Endothelial cell of umbilical vein (primary cell): ENCODE measurements around the gene AKAP8. TPM values are rescaled to one million over a fixed set of nuclear protein-coding genes. Genes with fewer than 3 reads are reported as not detected.
"Not testable (repeated sequence)": the region's sequence is repeated elsewhere in the genome, so short reads cannot be mapped to it uniquely, and the experiment has no call there.

Experiments
- BruUV-seq: library from RNA; stranded (reverse); fragments of 400-500 nt; replicated peaks from 2 replicates; lab custom pipeline; 2021; lab: Mats Ljungman, UMichigan
- CTCF ChIA-PET: fragments of 300-600, 350-600 bp; sonication (Branson Sonifier 250); formaldehyde crosslinking; loops from one replicate; lab custom pipeline; 2021; ENCODE audit warnings: antibody characterized with exemption, inconsistent platforms; lab: Charles Lee
- POLR2A ChIA-PET: fragments of 300-600, 350-600 bp; sonication (Branson Sonifier 250); formaldehyde crosslinking; loops from one replicate; lab custom pipeline; 2021; ENCODE audit warnings: antibody characterized with exemption, inconsistent platforms; lab: Charles Lee
- DNase-seq: peaks from one replicate; pipeline ENCODE4 v3.0.0-alpha.2; 2011; ENCODE audit warnings: low read depth, low spot score
- FAIRE-seq: peaks from 2 replicates; lab custom pipeline; 2011; peaks lifted over from hg19 to GRCh38; lab: Jason Lieb, UNC
- H2AFZ ChIP-seq: 2 replicates; pipeline ENCODE4 v1.6.0; 2012; ENCODE audit warnings: low read depth, low read length, control low read depth, inconsistent platforms
- H3K27ac ChIP-seq: 2 replicates; pipeline ENCODE4 v1.5.1; 2011; ENCODE audit warnings: low read depth, mild to moderate bottlenecking, control low read depth, low read length, moderate library complexity; ENCODE audit not compliant: insufficient read depth
- H3K27me3 ChIP-seq, 2 experiments: 2 replicates each; pipeline versions ENCODE4 v1.6.0 to v1.6.1; 2011; ENCODE audit warnings: low read length in 2 of 2, mixed read lengths in 1 of 2; ENCODE audit not compliant: control insufficient read depth in 2 of 2, insufficient read depth in 2 of 2
- H3K36me3 ChIP-seq, 2 experiments: 2 replicates in 1 of 2; 3 replicates in 1 of 2; pipeline ENCODE4 v1.5.1; 2011; ENCODE audit warnings: low read length in 2 of 2, mild to moderate bottlenecking in 1 of 2, moderate library complexity in 1 of 2; ENCODE audit not compliant: control insufficient read depth in 2 of 2, insufficient read depth in 2 of 2; ENCODE audit errors: extremely low read depth in 1 of 2
- H3K4me1 ChIP-seq: 3 replicates; pipeline ENCODE4 v1.5.1; 2011; ENCODE audit warnings: mild to moderate bottlenecking, low read length; ENCODE audit not compliant: control insufficient read depth, insufficient read depth; ENCODE audit errors: extremely low read depth
- H3K4me2 ChIP-seq: 2 replicates; pipeline ENCODE4 v1.6.1; 2011; ENCODE audit warnings: low read length, control low read depth, mixed read lengths; ENCODE audit not compliant: insufficient read depth
- H3K4me3 ChIP-seq, 3 experiments: fragments of 200-600 bp in 1 of 3; sonication (generic), shearing (Covaris generic) in 1 of 3; replicated peaks in 1 of 3; 2 replicates each; pipeline ENCODE4 v1.5.1; 2011 to 2016; ENCODE audit warnings: control low read depth in 3 of 3, low read length in 3 of 3, mild to moderate bottlenecking in 2 of 3, inconsistent platforms in 1 of 3, low read depth in 1 of 3, moderate library complexity in 1 of 3; ENCODE audit not compliant: insufficient read depth in 1 of 3
- H3K79me2 ChIP-seq: 2 replicates; pipeline ENCODE4 v1.6.0; 2012; ENCODE audit warnings: low read length, inconsistent platforms; ENCODE audit not compliant: control insufficient read depth, insufficient read depth
- H3K9ac ChIP-seq: replicated peaks from 2 replicates; pipeline ENCODE3; 2011; ENCODE audit warnings: low read length, control low read depth; ENCODE audit not compliant: insufficient read depth; ENCODE audit errors: extremely low read depth
- H3K9me1 ChIP-seq: replicated peaks from 3 replicates; pipeline ENCODE4 v1.6.0; 2011; ENCODE audit warnings: mild to moderate bottlenecking, low read length; ENCODE audit not compliant: control insufficient read depth, insufficient read depth; ENCODE audit errors: extremely low read depth
- H3K9me3 ChIP-seq: replicated peaks from 2 replicates; pipeline ENCODE4 v1.5.1; 2012; ENCODE audit warnings: low read length, inconsistent platforms; ENCODE audit not compliant: control insufficient read depth, insufficient read depth
- H4K20me1 ChIP-seq: replicated peaks from 2 replicates; pipeline ENCODE3; 2011; ENCODE audit warnings: mild to moderate bottlenecking, low read length; ENCODE audit not compliant: control insufficient read depth, insufficient read depth; ENCODE audit errors: extremely low read depth
- EZH2 ChIP-seq: IDR thresholded peaks from 2 replicates; pipeline ENCODE4 v1.6.1; 2012; ENCODE audit warnings: borderline replicate concordance, low read depth, mild to moderate bottlenecking, moderate library complexity, low read length, inconsistent platforms; ENCODE audit not compliant: severe bottlenecking
- FOS ChIP-seq: IDR thresholded peaks from 2 replicates; pipeline ENCODE4 v1.6.1; 2011; ENCODE audit warnings: mild to moderate bottlenecking, low read length, moderate library complexity, borderline replicate concordance; ENCODE audit not compliant: insufficient read depth
- GATA2 ChIP-seq: IDR thresholded peaks from 2 replicates; pipeline ENCODE4 v1.7.0; 2011; ENCODE audit warnings: low read depth, mild to moderate bottlenecking, moderate library complexity, mixed read lengths, low read length; ENCODE audit not compliant: insufficient read length, insufficient read depth
- JUN ChIP-seq: IDR thresholded peaks from 2 replicates; pipeline ENCODE4 v1.6.1; 2011; ENCODE audit warnings: borderline replicate concordance, low read depth; ENCODE audit not compliant: insufficient read length, insufficient read depth
- MYC ChIP-seq: IDR thresholded peaks from one replicate; pipeline ENCODE4 v1.6.1; 2011; ENCODE audit warnings: mild to moderate bottlenecking, low read depth, low read length
- POLR2A ChIP-seq: IDR thresholded peaks from 2 replicates; pipeline ENCODE4 v1.6.1; 2012; ENCODE audit warnings: low read depth, mild to moderate bottlenecking, control low read depth, low read length
- POLR2AphosphoS5 ChIP-seq: IDR thresholded peaks from 2 replicates; pipeline ENCODE4 v1.6.1; 2012; ENCODE audit warnings: low read depth, mild to moderate bottlenecking, control low read depth, low read length, moderate library complexity; ENCODE audit not compliant: insufficient read depth
- dilution Hi-C: fragments of 300-500 bp; cut with MboI; formaldehyde crosslinking; loops from one replicate; pipeline ENCODE4 v1.15.0; 2019; ENCODE audit warnings: low sequenced_read_pairs; ENCODE audit not compliant: extremely low pct_ligation_motif_present
- intact Hi-C: fragments of 100-400 bp; cut with micrococcal nuclease; formaldehyde crosslinking; loops from one replicate; pipeline ENCODE4 v1.10.0; 2022
- polyA plus RNA-seq, 4 experiments: library from polyadenylated mRNA; depleted of rRNA in 3 of 4; stranded (reverse) in 3 of 4; unstranded in 1 of 4; fragments of >200 nt; gene quantifications; 2 replicates each; pipeline versions ENCODE4 v1.2.1 to v1.2.3, GENCODE V29; 2011 to 2012; ENCODE audit warnings: missing spikeins in 1 of 4
- total RNA-seq: library from RNA; stranded (reverse); gene quantifications from 2 replicates; pipeline ENCODE4 v1.2.3, GENCODE V29; 2021
- TF ChIP-seq, protein P1 (sequence below), 2 donors: IDR thresholded peaks; 1 replicate in 1 of 2; 2 replicates in 1 of 2; pipeline ENCODE4 v1.5.1; 2011; ENCODE audit warnings: low read length in 2 of 2, mild to moderate bottlenecking in 2 of 2, moderate library complexity in 2 of 2, control low read depth in 1 of 2, inconsistent platforms in 1 of 2, low read depth in 1 of 2; ENCODE audit not compliant: insufficient read depth in 1 of 2; ENCODE audit errors: extremely low read depth in 1 of 2
- TF ChIP-seq, protein P2 (sequence below): IDR thresholded peaks from 2 replicates; pipeline ENCODE4 v1.6.1; 2011; ENCODE audit not compliant: insufficient read depth, insufficient read length

Gene AKAP8
- total and polyA plus RNA-seq, 2 donors (not counting 3 experiments of a cell fraction or from before 2014, with no cell fraction given) = 16.4 to 44.1 TPM

DNA sequence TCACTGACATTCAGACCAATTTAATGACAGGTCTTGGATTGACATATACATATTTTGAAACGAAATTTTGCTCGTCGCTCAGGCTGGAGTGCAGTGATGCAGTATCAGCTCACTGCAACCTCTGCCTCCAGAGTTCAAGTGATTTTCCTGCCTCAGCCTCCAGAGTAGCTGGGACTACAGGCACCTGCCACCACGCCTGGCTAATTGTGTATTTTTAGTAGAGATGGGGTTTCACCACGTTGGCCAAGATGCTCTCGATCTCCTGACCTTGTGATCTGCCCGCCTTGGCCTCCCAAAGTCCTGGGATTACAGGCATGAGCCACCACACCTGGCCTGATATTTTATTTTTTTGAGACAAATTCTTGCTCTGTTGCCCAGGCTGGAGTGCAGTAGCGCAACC, 27.1 kb downstream of the AKAP8 start:
- CTCF ChIA-PET = interaction anchor here (0.7 kb wide), 1 partner anchor 101 kb away, joined by 3 read pairs; no protein-coding TSS in a partner anchor
- H3K9ac ChIP-seq, H3K4me3 ChIP-seq, H3K27me3 ChIP-seq, H3K9me3 ChIP-seq, H3K4me1 ChIP-seq, H3K27ac ChIP-seq, H3K9me1 ChIP-seq, H2AFZ ChIP-seq, FAIRE-seq, H3K4me2 ChIP-seq, BruUV-seq, dilution Hi-C loops, H4K20me1 ChIP-seq, intact Hi-C loops, H3K79me2 ChIP-seq, POLR2A ChIA-PET, DNase-seq: not testable (repeated sequence)
- H3K36me3 ChIP-seq = peaks cover 5 to 19% of the 10 kb centered on the region in 2 experiments

DNA sequence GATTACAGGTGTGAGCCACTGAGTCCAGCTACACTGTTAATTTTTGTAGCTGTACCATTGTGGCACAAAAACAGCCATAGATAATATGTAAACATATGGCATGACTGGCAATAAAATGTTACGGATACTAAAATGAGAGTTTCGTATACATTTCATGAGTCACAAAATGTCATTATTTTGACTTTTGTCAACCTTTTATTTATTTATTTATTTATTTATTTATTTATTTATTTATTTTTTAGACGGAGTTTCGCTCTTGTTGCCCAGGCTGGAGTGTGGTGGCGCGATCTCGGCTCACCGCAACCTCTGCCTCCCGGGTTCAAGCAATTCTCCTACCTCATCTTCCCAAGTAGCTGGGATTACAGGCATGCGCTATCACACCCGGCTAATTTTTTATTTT, 38.3 kb downstream of the AKAP8 start:
- H3K36me3 ChIP-seq, POLR2A ChIA-PET, CTCF ChIA-PET, H2AFZ ChIP-seq, dilution Hi-C loops, H4K20me1 ChIP-seq, H3K27me3 ChIP-seq, H3K27ac ChIP-seq, BruUV-seq, H3K79me2 ChIP-seq, DNase-seq, FAIRE-seq, H3K4me2 ChIP-seq, H3K9me3 ChIP-seq, H3K9ac ChIP-seq, H3K9me1 ChIP-seq, H3K4me3 ChIP-seq, H3K4me1 ChIP-seq, intact Hi-C loops: not testable (repeated sequence)

DNA sequence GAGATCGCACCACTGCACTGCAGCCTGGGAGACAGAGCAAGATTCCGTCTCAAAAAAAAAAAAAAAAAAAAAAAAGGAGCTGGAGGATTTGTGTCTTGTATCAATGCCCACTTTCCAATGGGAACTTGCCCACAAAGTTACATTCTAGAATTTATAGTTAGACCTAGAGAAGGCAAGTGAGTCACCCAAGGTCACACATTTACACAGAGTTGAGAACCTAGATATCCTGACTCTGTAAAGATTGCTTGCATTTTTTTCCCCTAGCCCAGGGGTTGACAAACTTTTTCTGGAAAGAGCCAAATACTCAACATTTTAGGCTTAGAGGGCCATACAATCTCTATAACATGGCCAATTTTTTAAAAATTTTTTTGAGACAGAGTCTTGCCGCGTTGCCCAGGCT, 39.5 kb downstream of the AKAP8 start:
- Histone ChIP-seq H3K4me1 (no peaks in the 10 kb centered on the region), H3K9me3 (no peaks in the 10 kb centered on the region), H3K27ac (no peak overlapping the region), H2AFZ (no peak overlapping the region), H3K4me2 (no peak overlapping the region), H4K20me1 (no peaks in the 10 kb centered on the region), H3K36me3 (no peaks in the 10 kb centered on the region), H3K79me2 (no peaks in the 10 kb centered on the region), H3K27me3 (no peaks in the 10 kb centered on the region), H3K4me3 (no peak overlapping the region), H3K9me1 (no peaks in the 10 kb centered on the region), H3K9ac (no peak overlapping the region)
- intact Hi-C loops (no loop called here), dilution Hi-C loops (no loop called here)
- POLR2A ChIA-PET = no interaction called here
- no peak for DNase-seq
- no peak for FAIRE-seq
- TF ChIP-seq POLR2A (no peak), GATA2 (no peak), EZH2 (no peak), FOS (no peak), POLR2AphosphoS5 (no peak), JUN (no peak), MYC (no peak)
- TF ChIP-seq, protein P1, sequence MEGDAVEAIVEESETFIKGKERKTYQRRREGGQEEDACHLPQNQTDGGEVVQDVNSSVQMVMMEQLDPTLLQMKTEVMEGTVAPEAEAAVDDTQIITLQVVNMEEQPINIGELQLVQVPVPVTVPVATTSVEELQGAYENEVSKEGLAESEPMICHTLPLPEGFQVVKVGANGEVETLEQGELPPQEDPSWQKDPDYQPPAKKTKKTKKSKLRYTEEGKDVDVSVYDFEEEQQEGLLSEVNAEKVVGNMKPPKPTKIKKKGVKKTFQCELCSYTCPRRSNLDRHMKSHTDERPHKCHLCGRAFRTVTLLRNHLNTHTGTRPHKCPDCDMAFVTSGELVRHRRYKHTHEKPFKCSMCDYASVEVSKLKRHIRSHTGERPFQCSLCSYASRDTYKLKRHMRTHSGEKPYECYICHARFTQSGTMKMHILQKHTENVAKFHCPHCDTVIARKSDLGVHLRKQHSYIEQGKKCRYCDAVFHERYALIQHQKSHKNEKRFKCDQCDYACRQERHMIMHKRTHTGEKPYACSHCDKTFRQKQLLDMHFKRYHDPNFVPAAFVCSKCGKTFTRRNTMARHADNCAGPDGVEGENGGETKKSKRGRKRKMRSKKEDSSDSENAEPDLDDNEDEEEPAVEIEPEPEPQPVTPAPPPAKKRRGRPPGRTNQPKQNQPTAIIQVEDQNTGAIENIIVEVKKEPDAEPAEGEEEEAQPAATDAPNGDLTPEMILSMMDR (IDR thresholded peaks at IDR 0.05; ENCODE audit: extremely low read depth in 1 of 2, insufficient read depth in 1 of 2, low read depth in 1 of 2, low read length in 2 of 2) = no peak
- TF ChIP-seq, protein P2, sequence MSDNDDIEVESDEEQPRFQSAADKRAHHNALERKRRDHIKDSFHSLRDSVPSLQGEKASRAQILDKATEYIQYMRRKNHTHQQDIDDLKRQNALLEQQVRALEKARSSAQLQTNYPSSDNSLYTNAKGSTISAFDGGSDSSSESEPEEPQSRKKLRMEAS = no peak
- CTCF ChIA-PET = interaction anchor here (0.6 kb wide), 1 partner anchor 215 kb away, joined by 3 read pairs; no protein-coding TSS in a partner anchor
- no TSS peak for BruUV-seq
